Ovary (tissue), 9 donors: Measurements from ENCODE around the gene KBTBD12. TPM values are rescaled to one million over a fixed set of nuclear protein-coding genes. Genes with fewer than 3 reads are reported as not detected.
A peak's percentile ranks its signal among the peaks of the same experiment; 100 is the strongest.

Experiments used
- DNase-seq, 5 donors: peaks; one replicate each; pipeline ENCODE4 v3.0.0-alpha.2; 2019 to 2020
- H3K27ac ChIP-seq, 2 donors: fragments of 200-600 bp; one replicate each; pipeline versions ENCODE4 v1.5.1 to v1.8.0; 2019 to 2022
- H3K27me3 ChIP-seq: fragments of 200-600 bp; one replicate; pipeline ENCODE4 v1.8.0; 2022
- H3K36me3 ChIP-seq: fragments of 200-600 bp; sonication (generic); one replicate; pipeline ENCODE4 v1.5.1; 2019
- H3K4me1 ChIP-seq: one replicate; pipeline ENCODE4 v1.8.1; 2013; ENCODE audit warnings: mild to moderate bottlenecking, moderate library complexity; ENCODE audit not compliant: insufficient read depth
- H3K4me3 ChIP-seq: fragments of 200-600 bp; sonication (generic); one replicate; pipeline ENCODE4 v1.5.1; 2017
- H3K9me3 ChIP-seq, 2 donors: fragments of 200-600 bp in 1 of 2; sonication (generic) in 1 of 2; one replicate each; pipeline versions ENCODE4 v1.5.1 to v1.8.1; 2013 to 2019; ENCODE audit warnings: mild to moderate bottlenecking in 1 of 2, moderate library complexity in 1 of 2
- EP300 ChIP-seq: sonication (generic); formaldehyde crosslinking; IDR thresholded peaks from one replicate; pipeline ENCODE4 v1.6.1; 2017; ENCODE audit warnings: antibody characterized with exemption
- POLR2A ChIP-seq: fragments of 450-650 bp; IDR thresholded peaks from one replicate; pipeline ENCODE4 v1.6.1; 2017; ENCODE audit warnings: antibody characterized with exemption, mild to moderate bottlenecking, moderate library complexity
- WGBS, 3 donors: extraction: QIAGEN DNeasy Blood & Tissue Kit in 1 of 3; methylation state at CpG; one replicate each; pipeline versions ENCODE4 v1.1.5 to v1.1.7; 2013 to 2017; 5-methylcytosine and 5-hydroxymethylcytosine counted together
- intact Hi-C, 4 donors: fragments of 100-400 bp; cut with DNase I; formaldehyde crosslinking; loops; one replicate each; pipeline versions ENCODE4 v1.11.0 to v1.15.1; 2022 to 2023
- polyA plus RNA-seq, 2 donors: library from polyadenylated mRNA; stranded (reverse); fragments of 200-250 nt in 1 of 2; fragments of 350-450 nt in 1 of 2; fragmentation: Illumina TruSeq in 1 of 2; extraction: RNeasy Lipid Tissue Mini Kit (QIAGEN cat#74804) in 1 of 2; gene quantifications; one replicate each; pipeline ENCODE4 v1.2.3, GENCODE V29; 2013 to 2014
- total RNA-seq, 7 donors: library from RNA; depleted of rRNA in 2 of 7; stranded (reverse); fragments of >200 nt in 2 of 7; fragmentation: NEBNext Ultra II Directional in 3 of 7; extraction: Animal tissue kit (Norgen Biotek cat#: 25700) in 3 of 7; gene quantifications; one replicate each; pipeline versions ENCODE4 v1.1.0 to v1.2.4, GENCODE V29; 2016 to 2023
- TF ChIP-seq, protein P1 (sequence below), 3 donors: fragments of 450-650 bp in 2 of 3; fragments of 200-600 bp in 1 of 3; IDR thresholded peaks; one replicate each; pipeline versions ENCODE4 v1.5.1 to v1.8.0; 2016 to 2022; ENCODE audit warnings: antibody characterized with exemption in 3 of 3, mild to moderate bottlenecking in 1 of 3
- donor health status: DM: no; HTN: no; CAD: no; lungs with moderate emphysema.
- donor health status: DM: no; HTN: no; CAD: no.
- donor health status: Bipolar disorder and iron deficiency.
- donor health status: DM: yes; HTN: yes; CAD: no.
- donor health status: DM: no; HTN: no; CAD: no.
- donor health status: DM: yes; HTN: yes; CAD: no.

The KBTBD12 gene
- total and polyA plus RNA-seq, 9 donors, result 0.12 to 1.1 (median 0.42) TPM; not detected in 2

GRCh38 chr3:127914584-127914983 lies 448 bp upstream of the KBTBD12 start:
- WGBS, 3 donors, result 2 to 15% (median 8%) methylated on average over 8 of the region's 8 CpGs
- H3K27ac ChIP-seq, result no peak overlapping the region
- TF ChIP-seq EP300, result no peak
- TF ChIP-seq POLR2A, result no peak
- TF ChIP-seq, protein P1, sequence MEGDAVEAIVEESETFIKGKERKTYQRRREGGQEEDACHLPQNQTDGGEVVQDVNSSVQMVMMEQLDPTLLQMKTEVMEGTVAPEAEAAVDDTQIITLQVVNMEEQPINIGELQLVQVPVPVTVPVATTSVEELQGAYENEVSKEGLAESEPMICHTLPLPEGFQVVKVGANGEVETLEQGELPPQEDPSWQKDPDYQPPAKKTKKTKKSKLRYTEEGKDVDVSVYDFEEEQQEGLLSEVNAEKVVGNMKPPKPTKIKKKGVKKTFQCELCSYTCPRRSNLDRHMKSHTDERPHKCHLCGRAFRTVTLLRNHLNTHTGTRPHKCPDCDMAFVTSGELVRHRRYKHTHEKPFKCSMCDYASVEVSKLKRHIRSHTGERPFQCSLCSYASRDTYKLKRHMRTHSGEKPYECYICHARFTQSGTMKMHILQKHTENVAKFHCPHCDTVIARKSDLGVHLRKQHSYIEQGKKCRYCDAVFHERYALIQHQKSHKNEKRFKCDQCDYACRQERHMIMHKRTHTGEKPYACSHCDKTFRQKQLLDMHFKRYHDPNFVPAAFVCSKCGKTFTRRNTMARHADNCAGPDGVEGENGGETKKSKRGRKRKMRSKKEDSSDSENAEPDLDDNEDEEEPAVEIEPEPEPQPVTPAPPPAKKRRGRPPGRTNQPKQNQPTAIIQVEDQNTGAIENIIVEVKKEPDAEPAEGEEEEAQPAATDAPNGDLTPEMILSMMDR (IDR thresholded peaks at IDR 0.05), result no peak
- H3K36me3 ChIP-seq, result no peaks in the 10 kb centered on the region
- no peaks in the 10 kb centered on the region for H3K27me3 ChIP-seq
- intact Hi-C loops, result no loop called here
- H3K4me1 ChIP-seq, result peaks cover 13% of the 10 kb centered on the region
- H3K4me3 ChIP-seq, result peak overlapping the region; percentile 36
- no peaks in the 10 kb centered on the region for H3K9me3 ChIP-seq
- no peak for DNase-seq

DNA sequence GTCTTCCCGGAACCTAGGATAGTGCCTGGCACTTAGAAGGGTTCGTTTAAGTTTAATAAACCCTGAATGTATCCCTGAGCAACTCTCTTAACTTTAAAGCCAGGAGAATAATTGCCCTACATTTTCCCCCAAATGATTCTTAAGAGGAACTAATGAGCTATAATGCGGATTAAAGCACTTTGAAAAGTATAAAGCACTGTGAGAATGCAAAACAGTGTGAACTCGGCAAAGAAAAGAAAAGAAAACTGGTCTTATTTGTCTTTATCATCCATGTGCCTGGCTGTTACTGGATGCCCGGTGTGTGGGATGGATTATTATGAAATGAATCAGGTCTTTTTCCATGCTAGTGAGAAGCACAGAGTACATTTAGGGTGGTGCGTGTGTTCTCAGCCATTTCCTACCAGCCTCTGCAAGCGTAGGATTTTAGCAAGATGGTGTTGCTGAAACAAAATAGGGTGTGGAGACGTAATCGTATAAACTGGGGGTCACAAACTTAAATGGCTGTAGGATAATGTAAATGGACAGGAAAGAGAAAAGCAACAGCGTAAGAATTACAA lies 983 bp downstream of the KBTBD12 start:
- Histone ChIP-seq H3K27ac (peak overlapping the region in 1 of 2 donors; percentile 54), H3K27me3 (no peaks in the 10 kb centered on the region), H3K4me3 (no peak overlapping the region), H3K4me1 (peaks cover 12% of the 10 kb centered on the region), H3K9me3 (no peaks in the 10 kb centered on the region), H3K36me3 (no peaks in the 10 kb centered on the region)
- TF ChIP-seq, protein P1 (IDR thresholded peaks at IDR 0.05), result no peak
- TF ChIP-seq POLR2A (no peak), EP300 (no peak)
- 44 to 54% (median 50%) methylated on average over 10 of the region's 10 CpGs for WGBS, 3 donors
- no peak for DNase-seq
- intact Hi-C loops, result no loop called here

DNA sequence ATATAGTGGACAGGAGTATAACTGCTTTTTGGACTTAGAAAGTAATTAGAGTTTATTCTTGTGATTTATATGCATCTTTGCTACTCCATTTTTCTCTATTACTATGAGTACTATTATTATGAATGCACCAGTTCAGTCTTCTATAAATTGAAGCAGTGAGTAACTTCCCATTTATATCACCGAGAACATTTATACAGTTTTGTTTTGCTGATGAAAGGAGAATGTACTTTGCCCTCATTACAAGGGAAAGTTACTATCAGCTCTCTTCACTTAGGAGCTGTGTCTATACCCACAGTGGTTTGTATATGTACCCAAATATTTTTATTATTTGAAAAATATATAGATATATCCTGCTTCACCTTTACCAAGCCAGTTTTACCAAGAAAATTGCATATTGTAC lies 5.7 kb downstream of the KBTBD12 start:
- WGBS, 3 donors, result 76 to 81% (median 78%) methylated on average over 1 of the region's 1 CpG
- H3K27ac ChIP-seq, result no peak overlapping the region
- H3K4me3 ChIP-seq, result no peak overlapping the region
- no peak for DNase-seq
- H3K36me3 ChIP-seq, result no peaks in the 10 kb centered on the region
- TF ChIP-seq EP300 (no peak), POLR2A (no peak)
- TF ChIP-seq, protein P1 (IDR thresholded peaks at IDR 0.05), result no peak
- no peaks in the 10 kb centered on the region for H3K9me3 ChIP-seq
- H3K4me1 ChIP-seq, result no peaks in the 10 kb centered on the region
- intact Hi-C loops, result no loop called here
- H3K27me3 ChIP-seq, result no peaks in the 10 kb centered on the region

DNA sequence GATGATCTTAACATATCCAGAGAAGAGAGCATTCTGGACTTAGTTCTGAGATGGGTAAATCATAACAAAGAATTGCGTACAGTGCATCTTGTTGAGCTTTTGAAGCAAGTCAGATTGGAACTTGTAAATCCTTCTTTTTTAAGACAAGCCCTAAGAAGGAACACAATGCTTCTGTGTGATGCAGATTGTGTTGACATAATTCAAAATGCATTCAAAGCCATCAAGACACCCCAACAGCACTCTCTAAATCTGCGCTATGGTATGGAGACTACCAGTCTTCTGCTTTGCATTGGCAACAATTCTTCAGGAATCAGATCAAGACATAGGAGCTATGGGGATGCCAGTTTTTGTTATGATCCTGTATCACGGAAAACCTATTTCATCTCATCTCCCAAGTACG lies 8.6 kb downstream of the KBTBD12 start:
- intact Hi-C loops, result no loop called here
- no peaks in the 10 kb centered on the region for H3K36me3 ChIP-seq
- H3K4me1 ChIP-seq, result no peaks in the 10 kb centered on the region
- DNase-seq, result no peak
- H3K4me3 ChIP-seq, result no peak overlapping the region
- H3K27ac ChIP-seq, result no peak overlapping the region
- 92 to 94% (median 93%) methylated on average over 4 of the region's 4 CpGs for WGBS, 3 donors
- no peaks in the 10 kb centered on the region for H3K27me3 ChIP-seq
- TF ChIP-seq POLR2A, result no peak
- H3K9me3 ChIP-seq, result no peaks in the 10 kb centered on the region

DNA sequence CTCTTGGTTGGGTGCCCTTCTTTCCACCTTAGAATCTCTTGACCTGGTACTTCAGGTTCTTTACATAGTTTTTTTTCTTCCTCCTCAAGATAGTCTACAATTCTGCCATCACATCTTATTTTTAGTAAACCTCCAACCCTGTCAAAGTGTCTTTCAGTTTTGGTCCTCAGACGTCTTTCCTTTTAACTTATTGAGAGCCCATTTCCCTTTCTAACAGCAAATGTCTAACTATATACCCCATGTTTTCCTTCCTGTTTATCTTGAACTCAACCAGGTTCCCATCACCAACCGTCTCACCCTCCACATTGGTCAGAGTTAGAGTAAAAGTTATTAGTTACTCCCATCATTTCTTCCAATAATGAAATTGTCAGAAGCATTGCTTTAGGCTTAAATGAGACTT lies 10.4 kb downstream of the KBTBD12 start:
- Histone ChIP-seq H3K36me3 (no peaks in the 10 kb centered on the region), H3K27me3 (no peaks in the 10 kb centered on the region), H3K4me1 (no peaks in the 10 kb centered on the region), H3K4me3 (no peak overlapping the region), H3K9me3 (no peaks in the 10 kb centered on the region), H3K27ac (no peak overlapping the region)
- TF ChIP-seq POLR2A, result no peak
- TF ChIP-seq, protein P1 (IDR thresholded peaks at IDR 0.05), result no peak
- TF ChIP-seq EP300, result no peak
- intact Hi-C loops, result no loop called here
- WGBS, 3 donors, result 78 to 89% (median 81%) methylated on average over 2 of the region's 2 CpGs
- no peak for DNase-seq
